Ishikawa (cell line): ENCODE results near the gene LRRC32.

Source experiments
- CEBPB ChIP-seq: IDR thresholded peaks from 2 replicates; pipeline ENCODE4 v1.6.1; 2012
- EGR1 ChIP-seq: IDR thresholded peaks from 2 replicates; pipeline ENCODE4 v1.6.1; 2012
- EP300 ChIP-seq: IDR thresholded peaks from 2 replicates; pipeline ENCODE4 v1.6.1; 2012; ENCODE audit warnings: borderline replicate concordance
- TEAD4 ChIP-seq: IDR thresholded peaks from 2 replicates; pipeline ENCODE4 v1.6.1; 2012
- YY1 ChIP-seq: IDR thresholded peaks from 2 replicates; pipeline ENCODE4 v1.6.1; 2012; ENCODE audit warnings: low read depth
- TF ChIP-seq, protein P1 (sequence below): IDR thresholded peaks from 2 replicates; pipeline ENCODE4 v1.6.1; 2012; ENCODE audit warnings: low read depth, mild to moderate bottlenecking
- TF ChIP-seq, protein P2 (sequence below): IDR thresholded peaks from 2 replicates; pipeline ENCODE4 v1.6.1; 2012

DNA sequence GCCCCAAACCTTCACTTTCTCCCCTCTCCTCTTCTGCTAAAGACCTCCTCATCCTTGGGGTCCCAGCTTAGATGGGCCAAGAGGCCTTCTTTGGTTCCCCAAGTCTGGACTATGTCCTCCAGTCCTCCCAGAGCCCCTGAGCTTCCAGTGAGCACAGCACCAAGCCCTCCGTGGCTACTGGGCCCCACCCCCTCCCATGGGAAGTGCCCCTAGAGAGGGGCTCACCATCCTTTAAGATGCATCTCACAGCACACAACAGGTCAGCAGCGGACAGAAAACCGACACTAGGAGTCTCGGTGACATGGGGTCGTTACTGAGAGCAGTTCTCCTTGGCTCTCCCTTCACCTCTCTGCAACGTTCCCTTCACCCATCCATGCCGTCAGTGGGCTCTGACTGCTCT is 2.7 kb downstream of the LRRC32 start:
- TF ChIP-seq EGR1: no peak
- TF ChIP-seq TEAD4: no peak
- TF ChIP-seq, protein P1, sequence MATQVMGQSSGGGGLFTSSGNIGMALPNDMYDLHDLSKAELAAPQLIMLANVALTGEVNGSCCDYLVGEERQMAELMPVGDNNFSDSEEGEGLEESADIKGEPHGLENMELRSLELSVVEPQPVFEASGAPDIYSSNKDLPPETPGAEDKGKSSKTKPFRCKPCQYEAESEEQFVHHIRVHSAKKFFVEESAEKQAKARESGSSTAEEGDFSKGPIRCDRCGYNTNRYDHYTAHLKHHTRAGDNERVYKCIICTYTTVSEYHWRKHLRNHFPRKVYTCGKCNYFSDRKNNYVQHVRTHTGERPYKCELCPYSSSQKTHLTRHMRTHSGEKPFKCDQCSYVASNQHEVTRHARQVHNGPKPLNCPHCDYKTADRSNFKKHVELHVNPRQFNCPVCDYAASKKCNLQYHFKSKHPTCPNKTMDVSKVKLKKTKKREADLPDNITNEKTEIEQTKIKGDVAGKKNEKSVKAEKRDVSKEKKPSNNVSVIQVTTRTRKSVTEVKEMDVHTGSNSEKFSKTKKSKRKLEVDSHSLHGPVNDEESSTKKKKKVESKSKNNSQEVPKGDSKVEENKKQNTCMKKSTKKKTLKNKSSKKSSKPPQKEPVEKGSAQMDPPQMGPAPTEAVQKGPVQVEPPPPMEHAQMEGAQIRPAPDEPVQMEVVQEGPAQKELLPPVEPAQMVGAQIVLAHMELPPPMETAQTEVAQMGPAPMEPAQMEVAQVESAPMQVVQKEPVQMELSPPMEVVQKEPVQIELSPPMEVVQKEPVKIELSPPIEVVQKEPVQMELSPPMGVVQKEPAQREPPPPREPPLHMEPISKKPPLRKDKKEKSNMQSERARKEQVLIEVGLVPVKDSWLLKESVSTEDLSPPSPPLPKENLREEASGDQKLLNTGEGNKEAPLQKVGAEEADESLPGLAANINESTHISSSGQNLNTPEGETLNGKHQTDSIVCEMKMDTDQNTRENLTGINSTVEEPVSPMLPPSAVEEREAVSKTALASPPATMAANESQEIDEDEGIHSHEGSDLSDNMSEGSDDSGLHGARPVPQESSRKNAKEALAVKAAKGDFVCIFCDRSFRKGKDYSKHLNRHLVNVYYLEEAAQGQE: no peak
- no peak for TF ChIP-seq YY1
- no peak for TF ChIP-seq EP300
- no peak for TF ChIP-seq CEBPB
- TF ChIP-seq, protein P2, sequence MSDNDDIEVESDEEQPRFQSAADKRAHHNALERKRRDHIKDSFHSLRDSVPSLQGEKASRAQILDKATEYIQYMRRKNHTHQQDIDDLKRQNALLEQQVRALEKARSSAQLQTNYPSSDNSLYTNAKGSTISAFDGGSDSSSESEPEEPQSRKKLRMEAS: no peak
